Measurements from ENCODE around the gene DHX35. TPM values are rescaled to one million over a fixed set of nuclear protein-coding genes. Genes with fewer than 3 reads are reported as not detected.
A peak's percentile ranks its signal among the peaks of the same experiment; 100 is the strongest.

The DHX35 gene
- total and polyA plus RNA-seq, 2 of the 13 experiments (the other 11 are each of a cell fraction or from before 2014, with no cell fraction given) = 25.8 to 28.7 TPM

- TF ChIP-seq ZNF260 (CRISPR knock-in tag; IDR thresholded peaks at IDR 0.05; ENCODE audit: borderline replicate concordance, low read depth) (no peak), ZNF747 (CRISPR knock-in tag; IDR thresholded peaks at IDR 0.05; ENCODE audit: borderline replicate concordance) (no peak), IRF2 (CRISPR knock-in tag; IDR thresholded peaks at IDR 0.05) (no peak), ZNF501 (CRISPR knock-in tag; IDR thresholded peaks at IDR 0.05) (0 out of 2 replicates have a peak, but pooled peaks have one; percentile 49), ADNP (CRISPR knock-in tag; IDR thresholded peaks at IDR 0.05) (peak; percentile 46; the same call in 1 of the 2 replicates), NCOA1 (CRISPR knock-in tag; IDR thresholded peaks at IDR 0.05) (no peak), ZBTB20 (CRISPR knock-in tag; IDR thresholded peaks at IDR 0.05; ENCODE audit: borderline replicate concordance, low read depth) (no peak), MIXL1 (CRISPR knock-in tag; IDR thresholded peaks at IDR 0.05) (peak; percentile 96), RERE (CRISPR knock-in tag; IDR thresholded peaks at IDR 0.05; ENCODE audit: low read depth) (no peak), KLF16 (CRISPR knock-in tag; IDR thresholded peaks at IDR 0.05) (no peak), ZNF556 (CRISPR knock-in tag; IDR thresholded peaks at IDR 0.05; ENCODE audit: borderline replicate concordance) (no peak), ZC3H13 (CRISPR knock-in tag; IDR thresholded peaks at IDR 0.05) (0 out of 2 replicates have a peak, but pooled peaks have one; percentile 38), ZNF510 (CRISPR knock-in tag; IDR thresholded peaks at IDR 0.05; ENCODE audit: low read depth) (no peak), ZNF232 (CRISPR knock-in tag; IDR thresholded peaks at IDR 0.05; ENCODE audit: borderline replicate concordance) (0 out of 2 replicates have a peak, but pooled peaks have one; percentile 12), TFAP4 (IDR thresholded peaks at IDR 0.05; ENCODE audit: borderline replicate concordance, low read depth) (peak; percentile 70; the same call in 1 of the 2 replicates), SSRP1 (CRISPR knock-in tag; IDR thresholded peaks at IDR 0.05) (no peak), ZNF281 (CRISPR knock-in tag; IDR thresholded peaks at IDR 0.05; ENCODE audit: borderline replicate concordance) (no peak), SMYD3 (CRISPR knock-in tag; IDR thresholded peaks at IDR 0.05) (no peak), ZNF83 (CRISPR knock-in tag; IDR thresholded peaks at IDR 0.05; ENCODE audit: borderline replicate concordance) (no peak), CREM (IDR thresholded peaks at IDR 0.05) (0 out of 2 replicates have a peak, but pooled peaks have one; percentile 32), CREM (CRISPR knock-in tag; IDR thresholded peaks at IDR 0.05) (no peak), PHF21A (CRISPR knock-in tag; IDR thresholded peaks at IDR 0.05) (no peak; the same call in 1 of the 2 replicates)
These were observed 108.5 kb downstream of the DHX35 start (continued) for GRCh38 chr20:39070484-39071231.

Measured in HepG2 (cell line).